GM12891 (cell line): Measurements from ENCODE around the gene ANK3.

Source experiments
- PAX5 ChIP-seq: IDR thresholded peaks from 2 replicates; pipeline ENCODE4 v1.6.1; 2011; ENCODE audit warnings: low read length, moderate library complexity, mild to moderate bottlenecking; ENCODE audit not compliant: insufficient read depth, severe bottlenecking
- POLR2A ChIP-seq: IDR thresholded peaks from 2 replicates; pipeline ENCODE4 v1.6.1; 2011; ENCODE audit warnings: low read depth, low read length, control low read depth
- POLR2AphosphoS5 ChIP-seq: IDR thresholded peaks from 2 replicates; pipeline ENCODE4 v1.6.1; 2011; ENCODE audit warnings: low read depth, low read length, control low read depth
- POU2F2 ChIP-seq: IDR thresholded peaks from 2 replicates; pipeline ENCODE4 v1.6.1; 2011; ENCODE audit warnings: low read depth, mild to moderate bottlenecking, control low read depth, low read length, moderate library complexity
- TAF1 ChIP-seq: IDR thresholded peaks from 2 replicates; pipeline ENCODE4 v1.6.1; 2011; ENCODE audit warnings: low read depth, low read length, control low read depth

- TF ChIP-seq POLR2A (no peak), TAF1 (no peak), POLR2AphosphoS5 (no peak), PAX5 (no peak), POU2F2 (no peak)
Measured at GRCh38 chr10:60206735-60207134, 182.9 kb downstream of the ANK3 start.
